Right lobe of liver (tissue), 4 donors: Measurements from ENCODE around the gene C10orf90.

ENCODE experiments used
- POLR2A ChIP-seq: fragments of 450-650 bp; IDR thresholded peaks from one replicate; pipeline ENCODE4 v1.6.1; 2017; ENCODE audit warnings: antibody characterized with exemption, mild to moderate bottlenecking
- TF ChIP-seq, protein P1 (sequence below), 4 donors: fragments of 200-600 bp in 3 of 4; fragments of 450-650 bp in 1 of 4; IDR thresholded peaks; one replicate each; pipeline versions ENCODE4 v1.5.1 to v1.8.0; 2016 to 2022; ENCODE audit warnings: antibody characterized with exemption in 4 of 4, mild to moderate bottlenecking in 2 of 4
- donor health status: DM: no; HTN: no; CAD: no.
- donor health status: DM: no; HTN: no; CAD: no.
- donor health status: DM: no; HTN: yes; CAD: no.

DNA sequence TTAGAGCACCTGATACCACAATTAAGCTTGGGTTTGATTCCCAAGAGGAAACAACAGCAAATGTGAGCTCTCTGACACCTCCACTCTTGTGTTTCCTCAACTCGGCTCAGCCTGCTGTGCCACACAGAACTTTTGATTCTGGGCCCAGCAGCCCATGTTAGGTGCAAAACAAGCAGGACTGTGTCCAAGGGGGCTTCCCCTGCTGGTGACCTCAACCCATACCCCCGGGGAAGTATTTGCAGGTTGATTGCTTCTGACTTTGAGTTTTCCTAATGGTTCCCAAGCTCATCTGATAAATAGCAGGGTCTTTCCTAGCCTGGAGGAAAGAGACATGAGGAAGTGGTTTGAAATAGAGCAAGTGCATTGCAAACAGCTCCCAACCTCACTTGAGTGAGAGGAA is 238.7 kb downstream of the C10orf90 start:
- TF ChIP-seq, protein P1, sequence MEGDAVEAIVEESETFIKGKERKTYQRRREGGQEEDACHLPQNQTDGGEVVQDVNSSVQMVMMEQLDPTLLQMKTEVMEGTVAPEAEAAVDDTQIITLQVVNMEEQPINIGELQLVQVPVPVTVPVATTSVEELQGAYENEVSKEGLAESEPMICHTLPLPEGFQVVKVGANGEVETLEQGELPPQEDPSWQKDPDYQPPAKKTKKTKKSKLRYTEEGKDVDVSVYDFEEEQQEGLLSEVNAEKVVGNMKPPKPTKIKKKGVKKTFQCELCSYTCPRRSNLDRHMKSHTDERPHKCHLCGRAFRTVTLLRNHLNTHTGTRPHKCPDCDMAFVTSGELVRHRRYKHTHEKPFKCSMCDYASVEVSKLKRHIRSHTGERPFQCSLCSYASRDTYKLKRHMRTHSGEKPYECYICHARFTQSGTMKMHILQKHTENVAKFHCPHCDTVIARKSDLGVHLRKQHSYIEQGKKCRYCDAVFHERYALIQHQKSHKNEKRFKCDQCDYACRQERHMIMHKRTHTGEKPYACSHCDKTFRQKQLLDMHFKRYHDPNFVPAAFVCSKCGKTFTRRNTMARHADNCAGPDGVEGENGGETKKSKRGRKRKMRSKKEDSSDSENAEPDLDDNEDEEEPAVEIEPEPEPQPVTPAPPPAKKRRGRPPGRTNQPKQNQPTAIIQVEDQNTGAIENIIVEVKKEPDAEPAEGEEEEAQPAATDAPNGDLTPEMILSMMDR (IDR thresholded peaks at IDR 0.05) = no peak
- TF ChIP-seq POLR2A = no peak
